Measurements from ENCODE around the gene SCARF2.

SCARF2 gene

DNA sequence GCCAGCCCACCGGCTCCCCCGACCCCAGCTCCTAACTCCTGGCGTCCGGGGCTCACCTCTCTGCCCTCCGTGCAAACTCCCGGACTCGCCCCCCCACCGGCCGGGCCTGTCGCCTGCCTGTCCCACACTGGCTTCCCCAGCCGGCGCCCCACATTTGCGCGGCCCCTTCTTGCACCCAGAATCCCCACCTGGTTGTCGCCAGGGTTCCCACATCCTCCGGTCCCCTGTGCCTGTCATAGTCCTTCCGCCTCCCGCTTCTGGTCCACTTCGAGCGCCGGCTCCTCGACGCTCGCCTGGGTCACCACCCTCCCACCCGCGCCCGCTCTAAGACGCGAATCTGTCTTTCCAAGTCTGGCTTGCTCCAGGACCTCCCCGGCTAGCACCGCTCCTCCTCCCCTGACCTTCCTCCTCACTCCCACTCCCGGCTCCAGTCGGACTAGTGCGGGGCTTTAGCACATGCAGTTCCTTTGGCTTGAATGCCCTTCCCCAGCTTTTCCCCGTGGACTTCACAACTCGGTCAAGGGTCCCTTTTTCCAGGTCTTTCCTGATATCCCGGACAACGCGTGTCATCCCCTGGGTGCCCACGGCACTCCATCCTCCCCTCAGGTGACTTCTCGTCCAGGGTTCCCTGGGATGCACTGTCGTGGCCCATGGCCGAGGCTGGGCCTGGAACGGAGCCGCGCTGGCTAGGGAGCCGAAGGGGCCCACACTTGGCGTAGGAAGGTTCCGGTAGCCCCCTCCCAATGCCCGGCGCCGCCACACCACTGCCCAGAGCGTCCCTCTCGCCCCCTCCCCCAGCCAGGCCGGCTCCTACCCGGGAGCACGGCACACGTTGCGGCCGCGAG is 635 bp downstream of the SCARF2 start:
- DNase-seq (ENCODE audit: low read depth): peak; percentile 42

DNA sequence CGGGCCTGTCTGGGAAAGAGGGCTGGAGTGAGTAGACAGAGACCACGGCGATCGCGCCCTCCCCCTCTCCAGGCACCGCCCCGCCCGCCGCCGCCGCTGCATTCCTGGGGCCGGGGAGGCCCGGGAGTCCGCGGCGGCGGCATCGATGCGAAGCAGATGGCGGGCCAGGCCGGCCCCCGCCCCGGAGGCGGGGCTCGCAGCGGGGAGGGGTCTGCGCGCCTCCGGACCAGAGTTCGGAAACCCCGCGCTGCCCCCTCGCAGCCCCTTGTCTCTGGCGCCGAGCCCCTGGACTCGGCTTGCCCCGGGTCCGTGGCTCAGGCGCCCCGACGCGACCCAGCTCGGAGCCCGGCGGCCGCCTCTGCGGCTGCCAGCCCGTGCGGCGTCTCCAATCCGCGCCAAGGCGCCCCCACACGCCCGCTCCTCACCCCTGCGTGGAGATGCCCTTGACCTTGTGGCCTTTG is 1.3 kb downstream of the SCARF2 start:
- H3K4me3 ChIP-seq (ENCODE audit: low read depth, low read length): peak overlapping the region; percentile 75
- TF ChIP-seq, protein P1, sequence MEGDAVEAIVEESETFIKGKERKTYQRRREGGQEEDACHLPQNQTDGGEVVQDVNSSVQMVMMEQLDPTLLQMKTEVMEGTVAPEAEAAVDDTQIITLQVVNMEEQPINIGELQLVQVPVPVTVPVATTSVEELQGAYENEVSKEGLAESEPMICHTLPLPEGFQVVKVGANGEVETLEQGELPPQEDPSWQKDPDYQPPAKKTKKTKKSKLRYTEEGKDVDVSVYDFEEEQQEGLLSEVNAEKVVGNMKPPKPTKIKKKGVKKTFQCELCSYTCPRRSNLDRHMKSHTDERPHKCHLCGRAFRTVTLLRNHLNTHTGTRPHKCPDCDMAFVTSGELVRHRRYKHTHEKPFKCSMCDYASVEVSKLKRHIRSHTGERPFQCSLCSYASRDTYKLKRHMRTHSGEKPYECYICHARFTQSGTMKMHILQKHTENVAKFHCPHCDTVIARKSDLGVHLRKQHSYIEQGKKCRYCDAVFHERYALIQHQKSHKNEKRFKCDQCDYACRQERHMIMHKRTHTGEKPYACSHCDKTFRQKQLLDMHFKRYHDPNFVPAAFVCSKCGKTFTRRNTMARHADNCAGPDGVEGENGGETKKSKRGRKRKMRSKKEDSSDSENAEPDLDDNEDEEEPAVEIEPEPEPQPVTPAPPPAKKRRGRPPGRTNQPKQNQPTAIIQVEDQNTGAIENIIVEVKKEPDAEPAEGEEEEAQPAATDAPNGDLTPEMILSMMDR (conservative IDR thresholded peaks at IDR 0.05; ENCODE audit: low read depth, low read length): no peak
- DNase-seq (ENCODE audit: low read depth): no peak

More for the DNA sequence above, 635 bp downstream of the SCARF2 start:
- peak overlapping the region; percentile 75 for H3K4me3 ChIP-seq (ENCODE audit: low read depth, low read length)
- TF ChIP-seq, protein P1 (conservative IDR thresholded peaks at IDR 0.05; ENCODE audit: low read depth, low read length): no peak

DNA sequence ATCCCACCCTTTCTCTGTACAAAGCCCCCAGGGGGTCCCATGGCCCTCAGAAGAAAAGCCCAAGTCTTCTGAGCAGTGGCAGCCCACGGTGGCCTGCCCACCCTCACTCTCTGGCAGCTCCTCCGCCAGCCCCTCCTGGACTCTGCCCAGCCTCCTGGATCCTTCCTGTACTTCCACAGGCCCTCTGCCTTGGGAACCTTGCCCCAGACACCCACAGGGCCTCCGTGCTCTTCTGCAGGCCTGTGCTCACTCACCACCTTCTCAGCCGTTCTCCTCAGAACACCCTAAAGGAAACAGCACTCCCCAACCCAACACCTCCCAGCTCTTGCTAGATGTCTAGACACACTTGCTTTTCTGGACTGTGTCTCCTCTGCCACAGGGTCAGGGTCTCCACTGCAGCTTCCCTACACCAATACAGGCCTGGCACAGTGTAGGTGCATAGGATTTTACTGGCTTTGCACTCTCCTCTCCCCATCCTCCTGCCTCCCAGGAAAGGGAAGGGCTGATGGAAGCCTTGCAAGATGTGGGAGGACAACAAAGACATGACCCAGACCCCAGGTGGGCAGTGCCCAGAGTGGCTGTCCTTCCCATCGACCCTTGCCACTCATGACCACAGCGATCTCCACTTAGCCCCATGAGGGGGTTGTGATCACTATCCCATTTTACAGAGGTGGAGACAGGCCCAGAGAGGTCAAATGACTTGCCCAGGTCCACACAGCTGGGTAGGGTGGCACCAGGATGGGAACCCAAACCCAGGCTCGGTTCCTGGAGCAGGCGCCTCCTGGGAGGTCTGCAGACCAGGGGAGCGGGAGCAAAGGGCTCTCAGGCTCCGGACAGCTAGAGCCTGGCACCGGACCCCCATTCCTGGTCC is 2.0 kb downstream of the SCARF2 start:
- TF ChIP-seq, protein P1 (conservative IDR thresholded peaks at IDR 0.05; ENCODE audit: low read depth, low read length): no peak
- no peak for DNase-seq (ENCODE audit: low read depth)
- peak overlapping the region; percentile 75 for H3K4me3 ChIP-seq (ENCODE audit: low read depth, low read length)

DNA sequence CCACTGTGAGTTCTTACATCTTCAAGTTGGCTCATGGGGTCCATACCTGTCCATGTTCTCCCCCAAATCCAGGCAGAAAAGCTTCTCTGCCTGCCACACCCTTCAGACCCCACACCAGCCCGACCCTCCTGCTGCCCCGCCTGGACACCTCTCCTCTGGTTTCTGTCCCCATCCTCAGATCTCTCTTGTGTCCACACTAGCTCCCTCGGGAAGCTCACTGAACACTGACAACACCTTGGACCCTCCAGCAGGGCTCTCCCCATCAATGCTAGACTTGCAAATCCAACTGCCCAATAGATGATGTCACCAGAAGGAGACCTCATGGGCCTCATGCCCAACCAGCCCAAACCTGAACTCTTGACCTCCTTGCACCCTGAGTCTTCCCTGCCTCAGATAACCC is 2.9 kb downstream of the SCARF2 start:
- DNase-seq (ENCODE audit: low read depth): no peak
- no peak overlapping the region for H3K4me3 ChIP-seq (ENCODE audit: low read depth, low read length)
- TF ChIP-seq, protein P1 (conservative IDR thresholded peaks at IDR 0.05; ENCODE audit: low read depth, low read length): no peak

DNA sequence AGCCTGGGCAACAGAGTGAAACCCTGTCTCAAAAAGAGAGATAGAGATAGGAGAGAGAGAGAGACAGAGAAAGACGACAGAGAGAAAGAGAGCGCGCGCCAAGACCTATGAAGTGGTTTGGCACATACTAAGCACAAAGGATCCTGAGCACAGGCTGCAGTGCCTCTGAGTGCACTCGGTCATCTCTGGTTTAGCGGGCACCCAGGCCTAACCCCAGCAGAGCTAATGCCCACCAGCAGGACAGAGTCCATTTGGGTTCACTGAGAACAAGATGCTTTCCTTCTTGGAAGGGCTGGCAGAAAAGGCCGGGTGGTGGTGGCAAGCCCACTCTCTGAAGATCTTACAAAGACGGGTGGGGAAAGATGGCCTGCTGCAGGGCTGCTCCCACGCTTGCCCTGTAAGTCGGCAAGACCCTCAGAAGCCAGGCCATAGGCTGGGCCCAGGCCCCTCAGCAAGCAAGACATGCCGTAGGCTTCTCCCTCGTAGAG is 3.3 kb downstream of the SCARF2 start:
- DNase-seq (ENCODE audit: low read depth): no peak
- TF ChIP-seq, protein P1 (conservative IDR thresholded peaks at IDR 0.05; ENCODE audit: low read depth, low read length): no peak
- no peak overlapping the region for H3K4me3 ChIP-seq (ENCODE audit: low read depth, low read length)

DNA sequence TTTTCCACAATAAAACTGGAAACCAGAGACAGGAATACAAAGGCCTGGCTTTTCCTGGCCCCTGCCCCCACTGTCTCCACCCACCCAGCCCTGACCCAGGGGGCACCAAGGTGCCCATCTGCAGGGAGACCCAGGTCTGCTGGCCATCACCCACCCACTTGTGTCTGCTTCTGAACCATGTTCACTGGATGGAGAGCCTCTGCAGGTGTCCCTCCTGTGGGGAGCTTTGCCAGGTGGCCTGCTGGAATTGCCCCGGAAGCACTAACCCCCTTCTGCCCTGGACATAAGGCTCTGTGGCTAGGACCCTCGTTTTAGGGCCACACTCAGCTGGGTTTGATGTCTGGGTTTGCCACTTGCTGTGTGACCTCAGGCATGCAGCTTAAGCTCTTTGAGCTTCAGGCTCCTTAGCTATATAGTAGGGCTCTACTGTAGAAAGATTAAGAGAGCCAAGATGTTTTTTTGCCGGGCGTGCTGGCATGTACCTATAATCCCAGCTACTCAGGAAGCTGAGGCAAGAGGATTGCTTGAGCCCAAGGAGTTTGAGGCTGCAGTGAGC is 3.9 kb downstream of the SCARF2 start:
- TF ChIP-seq, protein P1 (conservative IDR thresholded peaks at IDR 0.05; ENCODE audit: low read depth, low read length): no peak
- no peak overlapping the region for H3K4me3 ChIP-seq (ENCODE audit: low read depth, low read length)

More for the DNA sequence above, 3.9 kb downstream of the SCARF2 start:
- DNase-seq (ENCODE audit: low read depth): no peak
